ENCODE measurements around the gene CD300LF.

The CD300LF gene

GRCh38 chr17:74729368-74729767 lies 16.6 kb upstream of the CD300LF start:
- no peak for DNase-seq

- no peak for DNase-seq
These were observed 16.0 kb upstream of the CD300LF start for GRCh38 chr17:74728702-74729075.

- no peak for DNase-seq
These were observed 15.4 kb upstream of the CD300LF start for GRCh38 chr17:74728033-74728701.

GRCh38 chr17:74725111-74725510 lies 12.4 kb upstream of the CD300LF start:
- no peak for DNase-seq

GRCh38 chr17:74723891-74724290 lies 11.2 kb upstream of the CD300LF start:
- no peak for DNase-seq

GRCh38 chr17:74722782-74723181 lies 10.1 kb upstream of the CD300LF start:
- no peak for DNase-seq

GRCh38 chr17:74720506-74720905 lies 7.8 kb upstream of the CD300LF start:
- DNase-seq, result no peak

- no peak for DNase-seq
These were observed 2.4 kb upstream of the CD300LF start for GRCh38 chr17:74715144-74715543.

GRCh38 chr17:74713171-74713755 lies 540 bp upstream of the CD300LF start:
- DNase-seq, result no peak

- no peak for DNase-seq
These were observed 422 bp downstream of the CD300LF start for GRCh38 chr17:74712301-74712700.

GRCh38 chr17:74711058-74711824 lies 1.5 kb downstream of the CD300LF start:
- DNase-seq, result no peak

- DNase-seq, result no peak
These were observed 8.2 kb downstream of the CD300LF start for GRCh38 chr17:74704544-74704943.

GRCh38 chr17:74703311-74703710 lies 9.4 kb downstream of the CD300LF start:
- no peak for DNase-seq

GRCh38 chr17:74702116-74702871 lies 10.4 kb downstream of the CD300LF start:
- DNase-seq, result no peak

- no peak for DNase-seq
These were observed 13.5 kb downstream of the CD300LF start for GRCh38 chr17:74699236-74699635.

GRCh38 chr17:74698069-74698468 lies 14.7 kb downstream of the CD300LF start:
- no peak for DNase-seq

GRCh38 chr17:74697515-74697914 lies 15.2 kb downstream of the CD300LF start:
- no peak for DNase-seq

GRCh38 chr17:74695629-74696028 lies 17.1 kb downstream of the CD300LF start:
- DNase-seq, result no peak

- no peak for DNase-seq
These were observed 18.6 kb downstream of the CD300LF start for GRCh38 chr17:74694081-74694480.

GRCh38 chr17:74691151-74691550 lies 21.6 kb downstream of the CD300LF start:
- DNase-seq, result no peak

- no peak for DNase-seq
These were observed 22.3 kb downstream of the CD300LF start for GRCh38 chr17:74690409-74690825.

GRCh38 chr17:74687886-74688285 lies 24.8 kb downstream of the CD300LF start:
- no peak for DNase-seq

- no peak for DNase-seq
These were observed 26.0 kb downstream of the CD300LF start for GRCh38 chr17:74686761-74687160.
